GM12872 (cell line): ENCODE measurements around the gene CNTNAP5.

ENCODE experiments used
- TF ChIP-seq, protein P1 (sequence below): IDR thresholded peaks from 3 replicates; pipeline ENCODE4 v1.5.1; 2011; ENCODE audit warnings: low read depth, mild to moderate bottlenecking, low read length, moderate library complexity; ENCODE audit not compliant: insufficient read depth

Gene CNTNAP5

DNA sequence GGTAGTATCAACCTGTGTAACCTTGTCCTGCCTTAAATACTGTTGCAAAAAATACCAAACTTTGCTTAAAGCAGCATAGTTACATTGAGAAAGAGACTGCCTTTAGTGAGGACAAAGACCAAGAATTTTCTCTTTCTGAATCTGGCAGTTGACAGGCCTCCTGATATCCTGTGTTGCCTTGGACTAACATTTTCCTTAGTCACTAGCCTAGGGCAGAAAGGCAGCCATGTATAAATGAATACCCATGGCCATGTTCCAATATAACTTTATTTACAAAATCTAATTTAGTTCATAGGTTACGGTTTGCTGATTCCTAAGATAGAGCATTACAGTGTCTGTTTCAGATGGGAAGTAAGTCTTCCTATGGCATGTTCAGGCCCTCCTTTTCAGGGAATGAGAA lies 895.4 kb downstream of the CNTNAP5 start:
- TF ChIP-seq, protein P1, sequence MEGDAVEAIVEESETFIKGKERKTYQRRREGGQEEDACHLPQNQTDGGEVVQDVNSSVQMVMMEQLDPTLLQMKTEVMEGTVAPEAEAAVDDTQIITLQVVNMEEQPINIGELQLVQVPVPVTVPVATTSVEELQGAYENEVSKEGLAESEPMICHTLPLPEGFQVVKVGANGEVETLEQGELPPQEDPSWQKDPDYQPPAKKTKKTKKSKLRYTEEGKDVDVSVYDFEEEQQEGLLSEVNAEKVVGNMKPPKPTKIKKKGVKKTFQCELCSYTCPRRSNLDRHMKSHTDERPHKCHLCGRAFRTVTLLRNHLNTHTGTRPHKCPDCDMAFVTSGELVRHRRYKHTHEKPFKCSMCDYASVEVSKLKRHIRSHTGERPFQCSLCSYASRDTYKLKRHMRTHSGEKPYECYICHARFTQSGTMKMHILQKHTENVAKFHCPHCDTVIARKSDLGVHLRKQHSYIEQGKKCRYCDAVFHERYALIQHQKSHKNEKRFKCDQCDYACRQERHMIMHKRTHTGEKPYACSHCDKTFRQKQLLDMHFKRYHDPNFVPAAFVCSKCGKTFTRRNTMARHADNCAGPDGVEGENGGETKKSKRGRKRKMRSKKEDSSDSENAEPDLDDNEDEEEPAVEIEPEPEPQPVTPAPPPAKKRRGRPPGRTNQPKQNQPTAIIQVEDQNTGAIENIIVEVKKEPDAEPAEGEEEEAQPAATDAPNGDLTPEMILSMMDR, result no peak

DNA sequence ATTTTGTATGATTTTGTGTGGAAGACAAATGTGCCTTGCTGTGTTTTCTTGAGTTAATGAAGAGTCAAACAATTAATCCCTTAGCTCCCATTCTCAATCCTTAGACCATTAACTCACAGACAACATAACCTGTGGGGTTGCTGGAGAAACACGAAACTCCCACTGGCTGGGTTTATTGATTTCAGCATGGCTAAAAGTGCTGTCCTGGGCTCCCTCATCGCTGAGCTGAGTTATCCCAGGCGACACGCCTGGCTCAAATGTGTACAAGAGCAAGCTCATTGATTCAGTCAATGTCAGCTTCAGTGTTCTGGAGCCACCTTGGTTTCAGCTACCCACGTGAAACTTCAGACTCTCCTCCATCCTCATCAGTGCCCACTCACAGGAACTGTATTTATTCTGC lies 896.1 kb downstream of the CNTNAP5 start:
- TF ChIP-seq, protein P1, result no peak

DNA sequence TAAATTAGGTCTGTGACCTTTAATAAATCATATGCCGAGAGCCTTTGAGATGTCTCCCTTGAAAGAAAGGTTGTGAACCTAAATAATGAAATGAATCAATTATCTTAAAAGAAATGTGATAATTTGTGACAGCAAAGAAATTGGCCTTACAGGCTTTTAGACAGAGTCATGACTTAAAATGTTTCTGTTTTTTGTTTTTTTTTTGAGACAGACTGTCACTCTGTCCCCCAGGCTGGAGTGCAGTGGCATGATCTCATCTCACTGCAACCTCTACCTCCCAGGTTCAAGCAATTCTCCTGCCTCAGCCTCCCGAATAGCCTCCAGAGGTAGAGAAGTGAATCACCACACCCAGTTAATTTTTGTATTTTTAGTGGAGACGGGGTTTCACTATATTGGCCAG lies 898.0 kb downstream of the CNTNAP5 start:
- TF ChIP-seq, protein P1, result no peak

DNA sequence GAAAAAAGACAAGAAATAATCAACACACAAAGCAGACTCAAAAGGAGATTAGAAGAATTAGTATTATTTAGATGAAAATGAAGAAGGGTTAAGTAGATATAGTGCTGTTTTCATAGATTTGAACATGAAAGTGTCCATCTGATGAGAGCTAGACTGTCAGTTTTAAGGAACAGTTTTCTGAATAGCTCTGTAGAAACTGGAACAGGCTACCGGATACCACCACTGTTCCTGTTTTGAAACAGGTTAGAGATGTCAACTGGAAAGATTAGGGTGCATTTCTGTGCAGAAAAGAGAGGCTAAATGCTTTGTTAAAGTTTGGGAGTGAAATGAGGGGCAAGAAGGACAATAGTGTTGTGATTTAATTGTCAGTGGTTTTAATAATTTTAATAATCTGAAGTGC lies 908.8 kb downstream of the CNTNAP5 start:
- TF ChIP-seq, protein P1, result no peak

DNA sequence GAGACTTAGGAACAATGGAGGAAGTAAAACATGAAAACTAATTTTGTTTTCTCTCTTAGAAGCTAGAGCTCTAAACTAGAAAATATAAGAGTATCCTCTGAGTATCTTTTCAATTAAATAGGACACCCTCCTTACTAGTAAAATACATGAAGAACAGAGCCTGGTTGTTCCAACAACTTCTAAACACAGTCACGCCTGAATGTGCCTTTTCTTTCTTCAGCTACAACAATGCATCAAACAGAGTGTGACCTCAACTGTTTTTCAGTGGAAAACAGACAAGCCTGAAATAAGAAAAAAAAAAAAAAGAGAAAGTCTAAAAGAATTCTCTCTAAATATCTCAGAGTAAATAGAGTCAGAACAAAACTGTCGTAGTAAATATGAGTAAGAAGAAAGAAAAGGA lies 928.8 kb downstream of the CNTNAP5 start:
- TF ChIP-seq, protein P1, result no peak

DNA sequence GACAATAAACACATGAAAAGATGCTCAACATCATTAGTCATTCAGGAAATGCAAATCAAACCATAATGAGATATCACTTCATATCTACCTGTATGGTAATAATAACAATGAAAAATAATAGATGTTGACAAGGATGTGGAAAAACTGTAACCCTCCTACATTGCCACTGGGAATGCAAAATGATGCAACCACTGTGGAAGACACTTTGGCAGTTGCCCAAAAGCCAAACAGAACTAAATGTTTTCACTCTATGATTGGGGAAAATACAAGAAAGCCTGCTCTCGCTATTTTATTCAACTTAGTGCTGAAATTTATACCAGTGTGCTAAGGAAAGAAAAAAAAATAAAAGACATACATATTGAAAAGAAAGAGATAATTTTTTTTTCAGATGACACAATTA lies 934.5 kb downstream of the CNTNAP5 start:
- TF ChIP-seq, protein P1, result no peak

DNA sequence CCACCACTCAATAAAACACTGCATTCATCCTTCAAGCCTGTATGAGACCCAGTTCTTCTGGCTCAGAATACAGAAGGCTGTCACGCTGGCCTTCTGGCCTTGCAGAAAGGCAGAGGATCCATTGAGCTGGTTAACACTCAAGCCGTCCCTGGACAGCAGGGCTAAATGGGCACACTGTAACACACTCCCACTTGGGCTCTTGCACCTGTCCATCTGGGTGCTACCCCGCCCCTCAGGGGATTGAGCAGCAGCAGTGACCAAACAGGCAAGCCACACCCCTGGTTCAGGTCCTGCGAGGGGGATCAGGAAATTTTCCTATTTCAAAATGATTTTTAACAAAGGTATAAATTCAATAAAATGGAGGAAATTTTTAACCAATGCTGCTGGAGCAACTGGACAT lies 936.0 kb downstream of the CNTNAP5 start:
- TF ChIP-seq, protein P1, result no peak
